ENCODE results near the gene CCDC122. TPM values are rescaled to one million over a fixed set of nuclear protein-coding genes. Genes with fewer than 3 reads are reported as not detected.

Gene CCDC122
- total RNA-seq, 1 donor from 2014 or later = 4.7 TPM

DNA sequence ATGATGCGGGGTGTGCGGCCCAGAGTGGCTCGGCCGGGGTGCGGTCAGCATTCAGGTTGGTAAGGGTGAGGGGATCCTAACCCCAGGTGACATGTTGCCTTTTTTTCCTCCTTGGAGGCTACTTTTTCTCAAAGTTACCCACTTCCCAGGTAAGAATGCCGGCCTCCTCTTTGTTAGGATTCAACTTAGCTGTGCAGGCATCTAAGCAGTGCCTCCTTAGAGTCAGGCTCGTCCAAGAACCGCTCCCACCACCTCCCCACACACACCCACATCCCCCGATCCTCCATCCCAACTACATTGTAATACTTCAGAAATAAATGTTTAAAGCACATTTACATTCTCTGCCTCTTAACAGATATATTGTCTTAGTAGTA lies 92.0 kb downstream of the CCDC122 start:
- FAIRE-seq (no peak), DNase-seq (ENCODE audit: low read depth) (no peak)
- Histone ChIP-seq H3K36me3 (ENCODE audit: control insufficient read depth, insufficient read depth, low read length) (no peaks in the 10 kb centered on the region), H3K4me3 (ENCODE audit: low read depth, low read length) (peak overlapping the region; percentile 61), H3K27me3 (ENCODE audit: control insufficient read depth, insufficient read depth, low read length) (no peaks in the 10 kb centered on the region)
- TF ChIP-seq, protein P1, sequence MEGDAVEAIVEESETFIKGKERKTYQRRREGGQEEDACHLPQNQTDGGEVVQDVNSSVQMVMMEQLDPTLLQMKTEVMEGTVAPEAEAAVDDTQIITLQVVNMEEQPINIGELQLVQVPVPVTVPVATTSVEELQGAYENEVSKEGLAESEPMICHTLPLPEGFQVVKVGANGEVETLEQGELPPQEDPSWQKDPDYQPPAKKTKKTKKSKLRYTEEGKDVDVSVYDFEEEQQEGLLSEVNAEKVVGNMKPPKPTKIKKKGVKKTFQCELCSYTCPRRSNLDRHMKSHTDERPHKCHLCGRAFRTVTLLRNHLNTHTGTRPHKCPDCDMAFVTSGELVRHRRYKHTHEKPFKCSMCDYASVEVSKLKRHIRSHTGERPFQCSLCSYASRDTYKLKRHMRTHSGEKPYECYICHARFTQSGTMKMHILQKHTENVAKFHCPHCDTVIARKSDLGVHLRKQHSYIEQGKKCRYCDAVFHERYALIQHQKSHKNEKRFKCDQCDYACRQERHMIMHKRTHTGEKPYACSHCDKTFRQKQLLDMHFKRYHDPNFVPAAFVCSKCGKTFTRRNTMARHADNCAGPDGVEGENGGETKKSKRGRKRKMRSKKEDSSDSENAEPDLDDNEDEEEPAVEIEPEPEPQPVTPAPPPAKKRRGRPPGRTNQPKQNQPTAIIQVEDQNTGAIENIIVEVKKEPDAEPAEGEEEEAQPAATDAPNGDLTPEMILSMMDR (IDR thresholded peaks at IDR 0.05; ENCODE audit: insufficient read depth, low read length, severe bottlenecking) = no peak

DNA sequence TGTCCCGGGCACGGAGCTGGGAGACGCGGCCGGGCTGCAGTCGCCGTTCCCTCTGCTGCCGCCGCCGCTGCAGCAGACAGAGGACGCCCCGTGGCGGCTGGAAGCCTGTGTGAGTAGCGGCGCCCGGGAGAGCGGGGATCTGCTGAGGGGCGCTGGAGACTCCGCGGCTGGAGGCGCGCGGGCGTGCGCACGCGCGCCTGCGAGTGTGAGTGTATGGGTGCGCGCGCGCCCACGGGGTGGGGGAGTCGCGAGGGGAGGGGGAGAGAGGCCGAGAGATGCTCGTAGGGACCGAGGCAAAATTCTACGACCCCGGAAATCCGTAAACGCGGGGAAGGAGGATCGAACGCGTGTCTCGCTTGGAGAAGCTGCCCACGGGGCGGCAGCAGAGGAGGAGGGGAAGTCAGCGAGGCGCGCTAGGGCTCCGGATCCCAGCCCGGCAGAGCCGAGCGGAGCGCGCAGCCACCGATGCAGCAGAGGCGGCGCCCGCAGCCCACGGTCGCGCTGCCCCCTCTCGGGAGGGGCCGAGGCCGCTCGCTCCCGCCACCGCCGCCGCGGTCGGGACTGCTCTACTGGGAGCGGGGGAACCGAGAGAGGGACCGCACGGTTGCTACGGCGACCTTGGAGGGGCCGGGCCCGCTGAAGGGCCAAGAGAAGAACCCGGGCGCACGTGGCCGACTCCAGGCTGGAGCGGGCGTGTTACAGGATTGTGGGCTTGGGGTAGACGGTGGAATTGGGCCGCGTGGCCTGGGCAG lies 92.6 kb downstream of the CCDC122 start, which contains the start of gene ENOX1:
TSS of gene ENOX1 (minus strand) at position 207 of the 752 bp plus-strand sequence.
- DNase-seq (ENCODE audit: low read depth) (no peak), FAIRE-seq (no peak)
- TF ChIP-seq, protein P1 (IDR thresholded peaks at IDR 0.05; ENCODE audit: insufficient read depth, low read length, severe bottlenecking) = peak; percentile 1
- Histone ChIP-seq H3K36me3 (ENCODE audit: control insufficient read depth, insufficient read depth, low read length) (no peaks in the 10 kb centered on the region), H3K27me3 (ENCODE audit: control insufficient read depth, insufficient read depth, low read length) (no peaks in the 10 kb centered on the region), H3K4me3 (ENCODE audit: low read depth, low read length) (peak within 1 kb of the TSS; percentile 61)

DNA sequence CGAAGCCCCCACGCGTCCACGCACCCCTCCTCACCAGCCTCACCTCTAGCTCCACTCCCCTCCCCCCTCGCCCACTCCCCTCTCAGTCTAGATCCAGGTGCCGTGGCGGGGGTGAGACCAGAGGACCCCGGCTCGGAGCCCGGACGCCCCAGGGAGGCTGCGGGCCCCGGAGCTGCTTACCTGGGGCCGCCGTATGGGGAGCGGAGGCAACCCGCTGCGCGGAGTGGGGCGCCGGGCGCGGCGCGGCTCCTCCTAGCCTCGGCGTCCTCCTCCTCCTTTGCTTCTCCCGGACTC lies 93.1 kb downstream of the CCDC122 start:
- H3K36me3 ChIP-seq (ENCODE audit: control insufficient read depth, insufficient read depth, low read length) = no peaks in the 10 kb centered on the region
- H3K27me3 ChIP-seq (ENCODE audit: control insufficient read depth, insufficient read depth, low read length) = no peaks in the 10 kb centered on the region
- DNase-seq (ENCODE audit: low read depth) (no peak), FAIRE-seq (no peak)
- TF ChIP-seq, protein P1 (IDR thresholded peaks at IDR 0.05; ENCODE audit: insufficient read depth, low read length, severe bottlenecking) = no peak
- H3K4me3 ChIP-seq (ENCODE audit: low read depth, low read length) = peak overlapping the region; percentile 61

Other genes with a start within 250 kb of the CCDC122 start
- 0.51 and 0.79 TPM in 2 replicates for gene ENOX1, start 92.8 kb downstream of the CCDC122 start, total RNA-seq
- 6.1 and 8.7 TPM in 2 replicates for gene LACC1, start 164 bp upstream of the CCDC122 start, total RNA-seq